Brain microvascular endothelial cell (primary cell): ENCODE measurements around the gene TGM1.
A peak's percentile ranks its signal among the peaks of the same experiment; 100 is the strongest.
"Not testable (repeated sequence)": the region's sequence is repeated elsewhere in the genome, so short reads cannot be mapped to it uniquely, and the experiment has no call there.

Experiments
- DNase-seq: peaks from one replicate; pipeline ENCODE4 v3.0.0-alpha.2; 2020
- H3K27ac ChIP-seq: fragments of 250-450 bp; sonication (Bioruptor Pico); 2 replicates; pipeline ENCODE4 v1.5.1; 2020; ENCODE audit warnings: mild to moderate bottlenecking, moderate library complexity
- H3K27me3 ChIP-seq: fragments of 250-450 bp; sonication (Bioruptor Pico); replicated peaks from 2 replicates; pipeline ENCODE4 v1.5.1; 2020; ENCODE audit warnings: mild to moderate bottlenecking
- H3K36me3 ChIP-seq: fragments of 250-450 bp; sonication (Bioruptor Pico); replicated peaks from 2 replicates; pipeline ENCODE4 v1.5.1; 2020; ENCODE audit warnings: mild to moderate bottlenecking
- H3K4me3 ChIP-seq: 2 replicates; pipeline ENCODE4 v1.5.1; 2011; ENCODE audit warnings: low read depth, mild to moderate bottlenecking, control low read depth, low read length, moderate library complexity
- in situ Hi-C: cut with HindIII; loops from 2 replicates; pipeline ENCODE4 v1.10.0; 2017; ENCODE audit warnings: low sequenced_read_pairs, low pct_ligation_motif_present
- TF ChIP-seq, protein P1 (sequence below): IDR thresholded peaks from 2 replicates; pipeline ENCODE4 v1.5.1; 2011; ENCODE audit warnings: low read depth, mild to moderate bottlenecking, moderate library complexity, low read length, control low read depth, inconsistent platforms; ENCODE audit errors: missing control alignments

The TGM1 gene

DNA sequence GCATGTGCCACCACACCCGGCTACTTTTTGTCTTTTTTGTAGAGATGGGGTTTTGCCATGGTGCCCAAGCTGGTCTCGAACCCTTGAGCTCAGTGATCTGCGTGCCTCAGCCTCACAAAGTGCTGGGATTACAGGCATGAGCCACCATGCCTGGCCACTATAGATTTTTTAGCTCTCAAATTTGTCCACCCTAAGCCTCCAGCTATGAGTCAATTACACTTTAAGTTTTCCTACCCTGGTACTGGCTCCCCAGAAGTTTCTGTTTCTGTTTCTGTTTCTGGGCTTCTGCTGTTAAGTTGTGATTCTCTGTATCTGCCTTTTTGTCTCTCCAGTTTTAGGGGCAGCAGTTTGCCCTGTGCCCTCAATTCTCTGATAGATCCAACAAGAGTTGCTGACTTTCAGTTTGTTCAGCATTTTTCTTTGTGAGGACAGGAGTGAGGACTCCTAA, 16.2 kb downstream of the TGM1 start:
- Histone ChIP-seq H3K4me3 (no peak overlapping the region), H3K27me3 (no peaks in the 10 kb centered on the region), H3K27ac (no peak overlapping the region), H3K36me3 (no peaks in the 10 kb centered on the region)
- in situ Hi-C loops = loop anchor here (10.0 kb wide), 1 partner anchor 48 kb away; the partner anchor contains the start of genes DHRS1 and NOP9
- no peak for DNase-seq
- TF ChIP-seq, protein P1, sequence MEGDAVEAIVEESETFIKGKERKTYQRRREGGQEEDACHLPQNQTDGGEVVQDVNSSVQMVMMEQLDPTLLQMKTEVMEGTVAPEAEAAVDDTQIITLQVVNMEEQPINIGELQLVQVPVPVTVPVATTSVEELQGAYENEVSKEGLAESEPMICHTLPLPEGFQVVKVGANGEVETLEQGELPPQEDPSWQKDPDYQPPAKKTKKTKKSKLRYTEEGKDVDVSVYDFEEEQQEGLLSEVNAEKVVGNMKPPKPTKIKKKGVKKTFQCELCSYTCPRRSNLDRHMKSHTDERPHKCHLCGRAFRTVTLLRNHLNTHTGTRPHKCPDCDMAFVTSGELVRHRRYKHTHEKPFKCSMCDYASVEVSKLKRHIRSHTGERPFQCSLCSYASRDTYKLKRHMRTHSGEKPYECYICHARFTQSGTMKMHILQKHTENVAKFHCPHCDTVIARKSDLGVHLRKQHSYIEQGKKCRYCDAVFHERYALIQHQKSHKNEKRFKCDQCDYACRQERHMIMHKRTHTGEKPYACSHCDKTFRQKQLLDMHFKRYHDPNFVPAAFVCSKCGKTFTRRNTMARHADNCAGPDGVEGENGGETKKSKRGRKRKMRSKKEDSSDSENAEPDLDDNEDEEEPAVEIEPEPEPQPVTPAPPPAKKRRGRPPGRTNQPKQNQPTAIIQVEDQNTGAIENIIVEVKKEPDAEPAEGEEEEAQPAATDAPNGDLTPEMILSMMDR = no peak

DNA sequence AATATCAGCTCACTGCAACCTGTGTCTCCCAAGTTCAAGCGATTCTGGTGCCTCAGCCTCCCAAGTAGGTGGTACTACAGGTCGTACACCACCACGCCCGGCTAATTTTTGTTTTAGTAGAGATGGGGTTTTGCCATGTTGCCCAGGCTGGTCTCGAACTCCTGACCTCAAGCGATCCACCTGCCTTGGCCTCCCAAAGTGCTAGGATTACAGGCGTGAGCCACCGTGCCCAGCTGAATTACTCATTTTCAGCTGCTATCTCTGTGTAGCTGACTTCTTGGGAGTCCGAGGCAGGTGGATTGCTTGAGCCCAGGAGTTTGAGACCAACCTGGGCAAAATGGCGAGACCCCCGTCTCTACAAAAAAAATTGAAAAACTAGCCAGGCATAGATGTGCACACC, 17.6 kb downstream of the TGM1 start:
- not testable (repeated sequence) for H3K27me3 ChIP-seq, H3K36me3 ChIP-seq, H3K27ac ChIP-seq, H3K4me3 ChIP-seq, DNase-seq
- in situ Hi-C loops = loop anchor here (10.0 kb wide), 1 partner anchor 49 kb away; the partner anchor contains the start of genes DHRS1 and NOP9

GRCh38 chr14:24243336-24243836, 19.6 kb downstream of the TGM1 start:
- peak; percentile 14 for DNase-seq
- no peaks in the 10 kb centered on the region for H3K27me3 ChIP-seq
- peaks cover 25% of the 10 kb centered on the region for H3K36me3 ChIP-seq
- peak overlapping the region; percentile 98 for H3K27ac ChIP-seq
- H3K4me3 ChIP-seq = peak overlapping the region; percentile 90
- TF ChIP-seq, protein P1 = no peak
- in situ Hi-C loops = loop anchor here (10.0 kb wide), 1 partner anchor 51 kb away; the partner anchor contains the start of genes DHRS1 and NOP9

- Histone ChIP-seq H3K27me3 (no peaks in the 10 kb centered on the region), H3K36me3 (peaks cover 39% of the 10 kb centered on the region), H3K27ac (peak overlapping the region; percentile 98), H3K4me3 (peak overlapping the region; percentile 90)
- in situ Hi-C loops = loop anchor here (10.0 kb wide), 1 partner anchor 53 kb away; the partner anchor contains the start of genes DHRS1 and NOP9
- TF ChIP-seq, protein P1 = peak; percentile 60
- DNase-seq = peak; percentile 86
Observed at GRCh38 chr14:24241829-24242443, 21.0 kb downstream of the TGM1 start.

DNA sequence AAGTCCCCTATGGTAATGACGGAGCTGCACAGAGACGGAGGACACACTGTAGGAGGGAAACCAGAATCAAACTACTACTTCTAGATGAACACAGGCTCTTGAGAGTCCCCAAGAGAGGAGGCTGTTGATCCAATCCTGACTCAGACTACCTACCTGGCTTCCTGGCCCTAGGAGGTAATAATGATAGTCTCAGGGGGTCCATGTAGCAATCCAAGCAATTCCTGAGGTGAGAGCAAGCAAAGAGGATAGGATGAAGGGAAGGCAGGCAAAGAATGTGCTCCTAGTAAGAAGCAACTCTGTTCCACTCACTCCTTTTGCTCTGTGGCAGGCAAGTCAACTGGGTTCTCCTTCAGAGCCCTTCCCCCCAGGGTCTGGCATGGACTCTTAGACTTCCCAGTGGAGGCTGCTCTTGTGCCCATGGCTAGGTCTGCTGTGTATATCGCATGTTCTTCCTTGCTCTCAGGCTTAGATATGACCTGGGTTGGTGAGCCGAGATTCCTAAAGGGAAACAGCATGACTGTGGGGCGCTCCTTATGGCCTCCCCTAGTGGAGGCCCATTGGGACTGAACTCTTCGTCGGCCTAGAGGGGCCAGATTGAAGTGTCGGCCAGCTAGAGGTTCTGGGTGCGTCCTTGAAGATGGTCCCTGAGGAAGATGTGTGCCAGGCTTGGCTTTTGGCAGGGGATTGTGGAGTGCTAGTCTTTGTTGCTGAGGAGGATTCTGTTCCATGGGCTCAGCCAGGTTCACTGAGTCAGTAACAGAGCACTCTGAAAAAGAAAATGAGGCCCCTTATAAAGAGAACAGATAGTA, 22.7 kb downstream of the TGM1 start:
- Histone ChIP-seq H3K4me3 (no peak overlapping the region), H3K27me3 (no peaks in the 10 kb centered on the region), H3K27ac (no peak overlapping the region), H3K36me3 (peaks cover 54% of the 10 kb centered on the region)
- no peak for DNase-seq
- in situ Hi-C loops = loop anchor here (10.0 kb wide), 1 partner anchor 54 kb away; the partner anchor contains the start of genes DHRS1 and NOP9
- TF ChIP-seq, protein P1 = no peak

DNA sequence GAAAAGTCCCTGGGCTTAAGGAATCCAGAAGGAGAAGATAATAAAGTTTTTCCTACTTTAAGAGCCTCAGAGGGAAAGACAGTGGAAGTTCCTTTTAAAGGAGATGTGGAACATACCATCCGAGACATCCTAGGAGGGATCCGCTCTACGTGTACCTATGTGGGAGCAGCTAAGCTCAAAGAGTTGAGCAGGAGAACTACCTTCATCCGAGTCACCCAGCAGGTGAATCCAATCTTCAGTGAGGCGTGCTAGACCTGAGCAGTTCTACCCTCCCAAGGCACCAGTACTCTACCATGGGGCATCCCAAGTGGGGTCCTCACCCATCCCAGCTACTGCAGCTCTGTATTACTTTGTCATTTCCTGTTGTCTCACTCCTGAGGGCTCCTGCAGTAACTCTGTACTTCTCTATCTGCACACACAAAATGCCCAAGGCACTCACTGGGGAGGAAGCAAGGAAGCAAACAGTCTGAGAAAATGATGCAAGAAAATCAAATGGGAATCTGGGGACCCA, 24.4 kb downstream of the TGM1 start:
- in situ Hi-C loops = no loop called here
- no peak for DNase-seq
- no peak overlapping the region for H3K27ac ChIP-seq
- TF ChIP-seq, protein P1 = no peak
- peaks cover 54% of the 10 kb centered on the region for H3K36me3 ChIP-seq
- no peak overlapping the region for H3K4me3 ChIP-seq
- H3K27me3 ChIP-seq = no peaks in the 10 kb centered on the region
